Osteoblast (primary cell): ENCODE results near the gene HS6ST3. TPM values are rescaled to one million over a fixed set of nuclear protein-coding genes. Genes with fewer than 3 reads are reported as not detected.

Experiments used
- DNase-seq: peaks from one replicate; pipeline ENCODE4 v3.0.0; 2011; ENCODE audit warnings: low spot score, mixed read lengths; ENCODE audit not compliant: insufficient read length; ENCODE audit errors: missing footprints
- H2AFZ ChIP-seq: 2 replicates; pipeline ENCODE4 v1.6.0; 2011; ENCODE audit warnings: mild to moderate bottlenecking, low read length
- H3K27ac ChIP-seq: 2 replicates; pipeline ENCODE4 v1.5.1; 2011; ENCODE audit warnings: mild to moderate bottlenecking, low read depth, low read length, moderate library complexity
- H3K27me3 ChIP-seq: 2 replicates; pipeline ENCODE4 v1.6.0; 2012; ENCODE audit warnings: mild to moderate bottlenecking, control low read depth, inconsistent platforms, low read length, moderate library complexity; ENCODE audit not compliant: insufficient read depth
- H3K36me3 ChIP-seq: 2 replicates; pipeline ENCODE4 v1.5.1; 2011; ENCODE audit warnings: mild to moderate bottlenecking, low read length, control low read depth, moderate library complexity; ENCODE audit not compliant: insufficient read depth
- H3K4me1 ChIP-seq: 2 replicates; pipeline ENCODE4 v1.5.1; 2011; ENCODE audit warnings: mild to moderate bottlenecking, low read length, control low read depth, moderate library complexity; ENCODE audit not compliant: insufficient read depth
- H3K4me2 ChIP-seq: 2 replicates; pipeline ENCODE4 v1.6.0; 2011; ENCODE audit warnings: mild to moderate bottlenecking, low read length; ENCODE audit not compliant: insufficient read depth
- H3K4me3 ChIP-seq: fragments of 200-600 bp; sonication (generic); 3 replicates; pipeline ENCODE4 v1.5.1; 2012; ENCODE audit warnings: mild to moderate bottlenecking, low read length, inconsistent platforms; ENCODE audit not compliant: insufficient read depth
- H3K79me2 ChIP-seq: 2 replicates; pipeline ENCODE4 v1.6.0; 2012; ENCODE audit warnings: mild to moderate bottlenecking, low read length, control low read depth, inconsistent platforms; ENCODE audit not compliant: insufficient read depth
- H3K9me3 ChIP-seq: 2 replicates; pipeline ENCODE4 v1.5.1; 2011; ENCODE audit warnings: low read depth, low read length, control low read depth
- H4K20me1 ChIP-seq: 2 replicates; pipeline ENCODE4 v1.6.0; 2012; ENCODE audit warnings: mild to moderate bottlenecking, low read length, control low read depth; ENCODE audit not compliant: insufficient read depth
- CTCF ChIP-seq: IDR thresholded peaks from 2 replicates; pipeline ENCODE4 v1.5.1; 2011; ENCODE audit warnings: mild to moderate bottlenecking, low read depth, low read length, moderate library complexity; ENCODE audit errors: extremely low read depth
- total RNA-seq: library from RNA; depleted of rRNA; stranded (reverse); fragments of >200 nt; gene quantifications from 2 replicates; pipeline ENCODE4 v1.2.3, GENCODE V29; 2012

Gene HS6ST3
- total RNA-seq, 1 donor: not detected

DNA sequence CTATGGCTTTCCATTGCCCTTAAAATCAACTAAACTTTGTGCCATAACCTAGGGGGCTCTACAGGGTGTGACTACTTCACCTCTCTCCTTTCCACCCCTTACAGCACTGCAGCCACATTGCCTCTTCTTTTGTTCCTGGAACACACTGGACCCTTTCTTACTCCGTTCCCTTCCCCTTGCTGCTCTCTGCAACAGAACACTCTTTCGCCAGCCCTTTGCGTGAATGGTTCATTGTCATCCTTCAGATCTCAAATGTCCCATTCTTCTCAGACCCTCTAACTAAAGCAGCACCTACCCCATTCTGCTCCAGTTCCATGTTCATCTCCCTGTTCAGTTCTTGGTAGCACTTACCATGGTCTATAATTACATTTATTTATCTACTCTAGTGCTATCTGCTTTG lies 696.1 kb downstream of the HS6ST3 start:
- Histone ChIP-seq H3K4me1 (no peaks in the 10 kb centered on the region), H3K4me3 (no peak overlapping the region), H2AFZ (no peak overlapping the region), H3K36me3 (no peaks in the 10 kb centered on the region), H4K20me1 (no peaks in the 10 kb centered on the region), H3K27ac (no peak overlapping the region), H3K4me2 (no peak overlapping the region), H3K9me3 (peaks cover 3% of the 10 kb centered on the region), H3K79me2 (no peaks in the 10 kb centered on the region), H3K27me3 (no peaks in the 10 kb centered on the region)
- no peak for TF ChIP-seq CTCF
- no peak for DNase-seq

DNA sequence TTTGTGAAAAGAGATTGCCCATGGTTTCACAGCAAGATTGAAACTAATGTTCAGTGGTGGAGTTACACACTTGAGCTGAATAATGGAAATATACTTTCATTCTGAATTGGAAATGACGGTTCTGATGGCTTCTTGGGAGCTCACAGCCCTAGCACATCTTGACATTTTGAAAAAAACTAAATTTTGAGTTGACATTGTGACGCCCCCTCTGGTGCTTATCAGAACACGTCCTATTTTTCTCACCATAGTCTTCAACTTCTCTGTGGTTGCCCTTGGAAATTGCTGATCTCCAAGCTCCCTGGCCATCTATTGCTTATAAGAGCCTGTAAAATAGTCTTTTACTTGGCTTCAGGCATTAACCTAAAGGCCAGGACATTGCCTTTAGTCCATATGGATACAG lies 702.3 kb downstream of the HS6ST3 start:
- DNase-seq: no peak
- Histone ChIP-seq H4K20me1 (no peaks in the 10 kb centered on the region), H3K4me2 (no peak overlapping the region), H3K4me1 (no peaks in the 10 kb centered on the region), H3K27ac (no peak overlapping the region), H2AFZ (no peak overlapping the region), H3K4me3 (no peak overlapping the region), H3K9me3 (no peaks in the 10 kb centered on the region), H3K79me2 (no peaks in the 10 kb centered on the region), H3K27me3 (no peaks in the 10 kb centered on the region), H3K36me3 (no peaks in the 10 kb centered on the region)
- TF ChIP-seq CTCF: no peak

GRCh38 chr13:96792736-96793403 lies 703.0 kb downstream of the HS6ST3 start:
- no peaks in the 10 kb centered on the region for H3K4me1 ChIP-seq
- H3K79me2 ChIP-seq: no peaks in the 10 kb centered on the region
- no peaks in the 10 kb centered on the region for H3K36me3 ChIP-seq
- H2AFZ ChIP-seq: no peak overlapping the region
- H4K20me1 ChIP-seq: no peaks in the 10 kb centered on the region
- no peak for TF ChIP-seq CTCF
- no peak overlapping the region for H3K4me3 ChIP-seq
- no peak overlapping the region for H3K4me2 ChIP-seq
- H3K27me3 ChIP-seq: no peaks in the 10 kb centered on the region
- no peak overlapping the region for H3K27ac ChIP-seq
- no peak for DNase-seq
- H3K9me3 ChIP-seq: no peaks in the 10 kb centered on the region

DNA sequence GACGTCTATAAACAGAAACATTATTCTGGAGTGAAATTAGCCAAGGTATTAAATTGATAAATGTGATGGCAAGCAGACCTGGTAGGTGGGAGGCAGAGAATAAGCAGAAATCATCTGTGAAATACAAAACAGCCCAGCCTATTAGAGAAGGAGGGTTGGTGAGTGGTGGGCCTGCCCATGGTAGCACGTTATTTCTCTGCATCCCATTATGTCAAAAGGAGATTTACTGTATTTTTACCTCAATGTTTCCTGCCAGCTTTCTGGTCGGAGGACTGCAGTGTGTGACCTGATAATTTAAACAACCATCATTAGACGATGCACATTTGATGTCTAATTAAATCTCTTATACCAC lies 703.5 kb downstream of the HS6ST3 start:
- Histone ChIP-seq H3K36me3 (no peaks in the 10 kb centered on the region), H3K9me3 (no peaks in the 10 kb centered on the region), H4K20me1 (no peaks in the 10 kb centered on the region), H3K79me2 (no peaks in the 10 kb centered on the region), H3K4me2 (no peak overlapping the region), H3K4me1 (no peaks in the 10 kb centered on the region), H3K27me3 (no peaks in the 10 kb centered on the region), H3K4me3 (no peak overlapping the region), H2AFZ (no peak overlapping the region), H3K27ac (no peak overlapping the region)
- no peak for TF ChIP-seq CTCF
- DNase-seq: no peak
